GF-D8 (cell line): ENCODE data around the gene DIO3.
"Not testable (repeated sequence)": the region's sequence is repeated elsewhere in the genome, so short reads cannot be mapped to it uniquely, and the experiment has no call there.

Experiments
- DNase-seq: peaks from one replicate; lab custom pipeline; 2025; lab: John Stamatoyannopoulos, UW

The DIO3 gene

GRCh38 chr14:101559250-101559623, 2.1 kb upstream of the DIO3 start:
- DNase-seq = no peak

- DNase-seq = no peak
These were observed 1.4 kb upstream of the DIO3 start for GRCh38 chr14:101559624-101560533.

- DNase-seq = no peak
These were observed 671 bp upstream of the DIO3 start for GRCh38 chr14:101560534-101561113.

- DNase-seq = no peak
These were observed 699 bp downstream of the DIO3 start for GRCh38 chr14:101561897-101562490.

GRCh38 chr14:101562659-101563351, 1.5 kb downstream of the DIO3 start:
- DNase-seq = no peak

- DNase-seq = no peak
These were observed 2.0 kb downstream of the DIO3 start for GRCh38 chr14:101563352-101563653.

- no peak for DNase-seq
These were observed 2.6 kb downstream of the DIO3 start for GRCh38 chr14:101563654-101564443.

GRCh38 chr14:101564444-101564776, 3.1 kb downstream of the DIO3 start:
- DNase-seq = no peak

- no peak for DNase-seq
These were observed 3.8 kb downstream of the DIO3 start for GRCh38 chr14:101564819-101565698.

GRCh38 chr14:101567252-101567651, 6.0 kb downstream of the DIO3 start:
- DNase-seq = no peak

- no peak for DNase-seq
These were observed 9.7 kb downstream of the DIO3 start for GRCh38 chr14:101571004-101571403.

GRCh38 chr14:101572526-101572925, 11.2 kb downstream of the DIO3 start:
- not testable (repeated sequence) for DNase-seq

GRCh38 chr14:101573289-101573688, 12.0 kb downstream of the DIO3 start:
- no peak for DNase-seq

GRCh38 chr14:101575581-101575980, 14.3 kb downstream of the DIO3 start:
- no peak for DNase-seq

GRCh38 chr14:101577221-101577909, 16.1 kb downstream of the DIO3 start:
- no peak for DNase-seq

- DNase-seq = no peak
These were observed 17.2 kb downstream of the DIO3 start for GRCh38 chr14:101578489-101578888.

- DNase-seq = no peak
These were observed 18.2 kb downstream of the DIO3 start for GRCh38 chr14:101579372-101580080.

GRCh38 chr14:101581806-101582205, 20.5 kb downstream of the DIO3 start:
- no peak for DNase-seq

- no peak for DNase-seq
These were observed 21.0 kb downstream of the DIO3 start for GRCh38 chr14:101582294-101582693.
